Dermis microvascular lymphatic vessel endothelial cell (primary cell): ENCODE measurements around the gene DPM1. TPM values are rescaled to one million over a fixed set of nuclear protein-coding genes. Genes with fewer than 3 reads are reported as not detected.

Experiments used
- DNase-seq, 2 donors: peaks; one replicate each; pipeline versions ENCODE4 v3.0.0 to v3.0.0-alpha.2; 2010; ENCODE audit warnings: low read depth in 2 of 2
- total RNA-seq: library from RNA; depleted of rRNA; stranded (reverse); fragments of >200 nt; gene quantifications from 2 replicates; pipeline ENCODE4 v1.2.1, GENCODE V29; 2014

DPM1 gene
- total RNA-seq, 1 donor from 2014 or later, result 45.6 TPM

DNA sequence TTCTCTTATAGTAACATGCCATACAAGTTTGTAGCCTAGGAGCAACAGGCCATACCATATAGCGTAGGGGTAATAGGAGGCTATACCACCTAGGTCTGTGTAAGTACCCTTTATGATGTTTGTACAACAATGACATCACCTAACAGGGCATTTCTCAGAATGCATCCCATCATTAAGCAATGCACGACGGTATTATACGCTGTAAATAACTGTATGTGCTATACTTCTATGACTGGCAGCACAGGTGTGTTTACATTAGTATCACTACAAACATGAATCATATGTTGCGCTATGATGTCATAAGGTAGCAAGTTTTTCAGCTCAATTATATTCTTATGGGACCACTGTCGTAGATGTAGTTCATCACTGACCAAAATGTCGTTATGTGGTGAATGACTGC lies 58.1 kb downstream of the DPM1 start:
- no peak for DNase-seq

DNA sequence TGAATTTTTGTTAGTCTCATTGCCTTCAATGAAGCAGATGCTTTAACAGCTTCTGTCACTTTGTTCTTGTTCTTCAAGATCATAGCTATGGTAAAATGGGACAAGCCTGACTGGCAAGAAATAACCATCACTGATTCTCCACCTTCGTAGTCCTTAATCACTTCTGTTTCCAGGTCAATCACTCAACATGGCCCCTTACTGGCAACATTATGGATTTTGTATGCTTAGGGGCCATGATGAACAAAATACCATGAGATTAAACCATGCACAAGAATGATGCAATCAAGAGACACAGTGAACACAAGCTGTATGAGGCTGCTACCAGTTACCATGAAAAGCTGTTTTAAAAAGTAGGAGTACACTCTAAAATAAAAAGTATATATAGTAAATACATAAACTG lies 59.9 kb downstream of the DPM1 start:
- DNase-seq, result no peak

DNA sequence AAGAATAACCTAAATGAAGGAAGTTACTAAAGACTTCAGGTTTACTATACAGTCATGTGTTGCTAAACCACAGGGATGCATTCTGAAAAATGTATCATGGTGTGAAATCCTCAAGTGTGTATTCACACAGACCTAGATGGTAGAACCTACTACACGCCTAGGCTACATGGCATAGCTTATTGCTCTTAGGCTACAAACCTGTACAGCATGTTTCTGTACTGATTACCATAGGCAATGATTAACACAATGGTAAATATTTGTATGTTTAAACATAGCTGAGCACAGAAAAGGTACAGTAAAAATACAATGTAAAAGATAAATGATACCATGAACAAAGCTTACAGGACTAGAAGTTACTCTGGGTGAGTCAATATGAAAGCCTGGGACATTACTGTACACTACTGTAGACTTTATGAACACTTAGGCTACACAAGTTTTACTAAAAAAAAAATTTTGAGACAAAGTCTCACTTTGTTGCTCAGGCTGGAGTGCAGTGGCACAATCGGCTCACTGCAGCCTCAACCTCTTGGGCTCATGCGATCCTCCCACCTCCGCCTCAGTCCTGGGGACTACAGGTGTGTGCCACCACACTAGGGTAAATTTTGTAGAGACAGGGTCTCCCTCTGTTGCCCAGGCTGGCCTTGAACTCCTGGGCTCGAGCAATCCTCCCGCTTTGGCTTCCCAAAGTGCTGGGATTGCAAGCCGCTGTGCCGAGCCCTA lies 63.1 kb downstream of the DPM1 start:
- no peak for DNase-seq

DNA sequence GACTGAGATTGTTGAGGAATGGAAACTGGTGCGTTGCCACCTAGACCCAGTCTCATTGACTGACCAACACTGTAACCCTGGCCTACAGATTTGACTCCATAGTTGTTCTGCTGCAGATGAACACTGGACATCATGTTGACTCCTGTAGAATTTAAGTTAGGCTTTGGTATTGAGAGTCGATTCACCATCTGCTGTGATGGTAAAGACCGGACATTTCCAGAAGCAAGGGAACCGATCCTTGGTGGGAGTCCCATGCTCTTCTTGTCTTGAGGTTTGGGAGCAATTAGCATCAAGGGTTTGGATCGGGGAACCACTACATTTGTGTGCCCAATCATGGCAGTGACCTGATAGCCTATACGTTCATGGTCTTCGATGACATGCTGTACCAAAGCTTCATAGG lies 64.7 kb downstream of the DPM1 start:
- no peak for DNase-seq

DNA sequence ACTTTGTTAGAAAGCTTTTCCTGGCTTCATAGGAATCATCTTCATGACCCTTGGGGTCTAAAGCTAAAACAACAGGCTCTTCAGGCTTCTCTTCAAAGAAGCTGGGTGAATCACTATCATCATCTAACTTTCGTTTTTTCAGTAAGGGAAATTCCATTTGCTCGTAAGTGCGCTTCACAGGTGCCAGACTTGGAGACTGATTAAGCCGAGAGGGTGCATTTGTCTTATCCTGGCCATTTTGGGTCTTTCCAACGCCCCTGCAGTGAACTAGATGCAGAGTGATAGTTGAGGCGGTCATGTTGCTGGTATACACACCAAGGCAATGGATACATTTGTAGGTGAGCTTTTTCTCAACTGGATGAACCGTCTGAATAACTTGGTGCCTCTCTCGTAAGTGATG lies 65.9 kb downstream of the DPM1 start:
- DNase-seq, result no peak

DNA sequence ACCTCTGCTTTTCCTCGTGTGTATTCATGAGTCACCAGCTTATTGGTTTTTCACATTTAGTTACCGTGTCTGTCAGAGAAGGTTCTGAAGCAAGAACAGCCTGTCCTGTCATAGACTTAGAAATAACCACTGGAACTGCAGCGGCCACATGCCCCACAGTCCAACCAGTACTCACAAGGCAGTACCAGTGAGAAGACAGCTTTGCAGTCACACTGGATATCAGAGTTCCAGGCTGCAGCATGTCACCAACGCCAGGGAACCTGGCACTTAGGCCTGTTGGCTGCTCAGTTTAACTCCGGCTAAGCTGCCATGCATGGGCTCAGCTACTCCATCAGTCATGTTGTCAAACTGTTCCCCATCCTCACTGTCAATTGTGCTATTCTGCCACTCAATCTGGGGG lies 67.2 kb downstream of the DPM1 start:
- no peak for DNase-seq

DNA sequence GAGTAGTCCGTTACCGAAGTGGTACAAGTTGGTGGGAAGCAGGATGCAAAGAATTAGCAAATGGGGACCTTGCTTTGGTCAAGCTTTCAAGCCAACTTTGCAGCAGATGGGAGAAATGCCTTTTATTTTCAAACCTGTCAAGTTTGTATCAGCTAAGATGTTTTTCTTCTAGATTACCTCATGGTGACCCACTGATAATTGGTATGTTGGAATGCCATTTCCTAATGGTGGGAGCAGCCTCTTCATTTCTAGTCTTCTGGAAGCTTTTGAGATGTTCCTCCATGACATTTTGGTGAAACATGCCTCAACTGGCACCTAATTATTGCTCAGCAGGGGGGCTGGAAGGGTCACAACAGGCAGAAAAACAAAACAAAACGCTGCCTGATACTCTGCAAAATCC lies 70.8 kb downstream of the DPM1 start:
- no peak for DNase-seq

DNA sequence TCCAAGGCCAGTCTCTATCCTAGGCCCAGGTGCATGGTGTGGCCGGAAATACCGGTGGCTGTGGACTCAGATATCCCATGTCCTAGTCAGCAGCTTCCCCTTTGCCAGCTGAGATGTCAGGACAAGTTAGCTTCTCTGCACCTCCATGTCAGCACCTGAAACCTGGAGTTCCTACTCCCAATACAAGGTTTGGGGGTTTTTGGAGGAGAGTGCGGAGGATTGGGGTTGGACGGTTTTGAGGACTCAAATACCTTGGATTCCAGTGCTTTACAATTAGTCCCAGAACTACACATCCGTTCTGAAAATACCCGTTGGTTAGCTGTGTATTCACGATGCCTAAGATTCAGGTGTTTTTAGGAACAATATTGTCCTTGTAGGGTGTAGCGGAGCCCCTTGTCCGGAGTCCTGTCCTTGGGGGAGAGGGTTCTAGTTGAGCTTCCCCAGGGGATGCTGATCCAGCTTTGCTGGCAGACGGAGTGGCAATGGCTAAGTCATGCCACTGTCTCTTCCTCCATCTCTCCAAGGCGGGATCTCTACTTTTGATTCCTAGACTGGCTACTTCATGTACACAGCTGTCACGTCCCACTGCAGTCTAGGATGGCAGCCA lies 72.0 kb downstream of the DPM1 start:
- DNase-seq, result no peak

DNA sequence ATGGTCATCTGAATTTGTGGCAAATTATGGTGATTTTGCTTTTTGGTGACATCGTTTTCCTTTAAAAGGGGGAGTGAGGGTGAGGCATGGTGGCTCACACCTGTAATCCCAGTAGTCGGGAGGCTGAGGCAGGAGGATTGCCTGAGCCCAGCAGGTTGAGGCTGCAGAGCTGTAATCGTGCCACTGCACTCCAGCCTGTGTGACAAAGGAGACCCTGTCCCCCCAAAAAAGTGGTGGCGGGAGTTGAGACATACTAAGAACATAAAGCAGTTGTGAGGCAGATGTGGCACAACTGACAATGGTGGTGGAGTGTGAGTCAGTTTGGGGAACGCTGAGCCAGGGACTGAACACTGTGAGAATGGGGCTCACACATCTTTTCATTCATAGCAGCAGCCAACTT lies 72.6 kb downstream of the DPM1 start:
- no peak for DNase-seq

DNA sequence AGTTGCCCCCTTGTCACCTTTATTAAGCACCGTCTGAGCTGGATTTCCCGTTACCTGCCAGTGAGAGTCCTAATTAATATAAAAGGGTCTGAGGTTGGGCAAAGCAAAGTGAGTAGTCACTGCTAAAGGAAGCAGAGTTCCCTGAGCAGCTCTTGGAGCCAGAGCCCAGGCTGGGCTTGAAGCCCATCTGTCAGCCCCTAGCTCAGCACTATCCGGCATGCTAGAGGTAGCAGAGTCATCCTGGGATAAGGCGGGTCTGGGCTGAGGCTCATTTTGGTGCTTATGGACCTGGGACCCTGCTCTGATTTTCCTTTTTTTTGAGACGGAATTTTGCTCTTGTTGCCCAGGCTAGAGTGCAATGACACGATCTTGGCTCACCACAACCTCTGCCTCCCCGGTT lies 73.3 kb downstream of the DPM1 start:
- no peak for DNase-seq

Other genes with a start within 250 kb of the DPM1 start
- 0.39 and 0.51 TPM in 2 replicates for gene PARD6B, start 227.0 kb downstream of the DPM1 start, total RNA-seq
- 1.5 TPM in 2 replicates for gene BCAS4, start 163.5 kb downstream of the DPM1 start, total RNA-seq
- gene ADNP, start 27.1 kb downstream of the DPM1 start, total RNA-seq, result 28.6 and 33.0 TPM in 2 replicates
- gene MOCS3, start 286 bp upstream of the DPM1 start, total RNA-seq, result 6.7 and 8.2 TPM in 2 replicates
- 1.9 and 2.3 TPM in 2 replicates for gene KCNG1, start 64.6 kb upstream of the DPM1 start, total RNA-seq